HT-29 (cell line): Measurements from ENCODE around the gene RSU1. TPM values are rescaled to one million over a fixed set of nuclear protein-coding genes. Genes with fewer than 3 reads are reported as not detected.

ENCODE experiments used
- small RNA-seq: library from RNA; depleted of rRNA; stranded (forward); fragments of <200 nt; gene quantifications from one replicate; pipeline ENCODE3, GENCODE V24; 2014
- total RNA-seq: library from RNA; depleted of rRNA; stranded (reverse); fragments of >200 nt; shearing (Covaris generic); gene quantifications from 2 replicates; pipeline ENCODE4 v1.2.3, GENCODE V29; 2014

Gene RSU1
- total RNA-seq, 1 experiment from 2014 or later: 9.5 TPM

Small RNAs within 50 kb of the gene (small RNA-seq; reads per million reads assigned to genes)
- not detected for gene RF02271
